Upper lobe of right lung (tissue), 1 donor: ENCODE measurements around the gene S100Z. TPM values are rescaled to one million over a fixed set of nuclear protein-coding genes. Genes with fewer than 3 reads are reported as not detected.

Source experiments
- ATAC-seq: fragments of 200-7000 bp; cut with Tn5 transposase; one replicate; pipeline ENCODE4 v1.9.1; 2020; ENCODE audit warnings: mild to moderate bottlenecking, moderate library complexity
- DNase-seq: peaks from one replicate; pipeline ENCODE4 v3.0.0-alpha.2; 2020
- H3K27ac ChIP-seq: fragments of 200-600 bp; one replicate; pipeline ENCODE4 v1.8.0; 2022
- H3K27me3 ChIP-seq: fragments of 200-600 bp; one replicate; pipeline ENCODE4 v1.8.0; 2022; ENCODE audit warnings: mild to moderate bottlenecking
- H3K36me3 ChIP-seq: fragments of 200-600 bp; one replicate; pipeline ENCODE4 v1.8.0; 2022
- H3K4me1 ChIP-seq: fragments of 200-600 bp; one replicate; pipeline ENCODE4 v1.8.0; 2022
- H3K4me3 ChIP-seq: fragments of 200-600 bp; one replicate; pipeline ENCODE4 v1.8.0; 2022; ENCODE audit warnings: mild to moderate bottlenecking
- H3K9me3 ChIP-seq: fragments of 200-600 bp; one replicate; pipeline ENCODE4 v1.8.0; 2022
- intact Hi-C: fragments of 100-400 bp; cut with DNase I; formaldehyde crosslinking; loops from one replicate; pipeline ENCODE4 v1.11.0; 2022
- total RNA-seq: library from RNA; stranded (reverse); fragmentation: NEBNext Ultra II Directional; extraction: Animal tissue kit (Norgen Biotek cat#: 25700); gene quantifications from one replicate; pipeline ENCODE4 v1.2.1, GENCODE V29; 2021
- TF ChIP-seq, protein P1 (sequence below): fragments of 200-600 bp; IDR thresholded peaks from one replicate; pipeline ENCODE4 v1.8.0; 2022; ENCODE audit warnings: antibody characterized with exemption
- donor health status: DM: no; HTN: yes; CAD: no; lungs with severe emphysema.

Gene S100Z
- total RNA-seq, 1 donor from 2014 or later = 0.52 TPM

GRCh38 chr5:76952795-76953536 lies 103.2 kb downstream of the S100Z start, which contains the start of gene CRHBP:
CRHBP (plus strand) TSS chr5:76953045; CDS start chr5:76953135, 90 bp downstream.
- TF ChIP-seq, protein P1, sequence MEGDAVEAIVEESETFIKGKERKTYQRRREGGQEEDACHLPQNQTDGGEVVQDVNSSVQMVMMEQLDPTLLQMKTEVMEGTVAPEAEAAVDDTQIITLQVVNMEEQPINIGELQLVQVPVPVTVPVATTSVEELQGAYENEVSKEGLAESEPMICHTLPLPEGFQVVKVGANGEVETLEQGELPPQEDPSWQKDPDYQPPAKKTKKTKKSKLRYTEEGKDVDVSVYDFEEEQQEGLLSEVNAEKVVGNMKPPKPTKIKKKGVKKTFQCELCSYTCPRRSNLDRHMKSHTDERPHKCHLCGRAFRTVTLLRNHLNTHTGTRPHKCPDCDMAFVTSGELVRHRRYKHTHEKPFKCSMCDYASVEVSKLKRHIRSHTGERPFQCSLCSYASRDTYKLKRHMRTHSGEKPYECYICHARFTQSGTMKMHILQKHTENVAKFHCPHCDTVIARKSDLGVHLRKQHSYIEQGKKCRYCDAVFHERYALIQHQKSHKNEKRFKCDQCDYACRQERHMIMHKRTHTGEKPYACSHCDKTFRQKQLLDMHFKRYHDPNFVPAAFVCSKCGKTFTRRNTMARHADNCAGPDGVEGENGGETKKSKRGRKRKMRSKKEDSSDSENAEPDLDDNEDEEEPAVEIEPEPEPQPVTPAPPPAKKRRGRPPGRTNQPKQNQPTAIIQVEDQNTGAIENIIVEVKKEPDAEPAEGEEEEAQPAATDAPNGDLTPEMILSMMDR = no peak
- no peaks in the 10 kb centered on the region for H3K36me3 ChIP-seq
- peak; percentile 13 for ATAC-seq
- peaks cover 38% of the 10 kb centered on the region for H3K27me3 ChIP-seq
- H3K27ac ChIP-seq = no peak within 1 kb of the TSS
- H3K9me3 ChIP-seq = no peaks in the 10 kb centered on the region
- DNase-seq = no peak
- intact Hi-C loops = no loop called here
- peak within 1 kb of the TSS; percentile 30 for H3K4me3 ChIP-seq
- peaks cover 10% of the 10 kb centered on the region for H3K4me1 ChIP-seq

- peak overlapping the region; percentile 30 for H3K4me3 ChIP-seq
- no peak overlapping the region for H3K27ac ChIP-seq
- TF ChIP-seq, protein P1 = no peak
- H3K9me3 ChIP-seq = no peaks in the 10 kb centered on the region
- intact Hi-C loops = no loop called here
- DNase-seq (no peak), ATAC-seq (peak; percentile 61)
- peaks cover 38% of the 10 kb centered on the region for H3K27me3 ChIP-seq
- peaks cover 10% of the 10 kb centered on the region for H3K4me1 ChIP-seq
- H3K36me3 ChIP-seq = no peaks in the 10 kb centered on the region
Observed at GRCh38 chr5:76953551-76954382, 104.0 kb downstream of the S100Z start.

DNA sequence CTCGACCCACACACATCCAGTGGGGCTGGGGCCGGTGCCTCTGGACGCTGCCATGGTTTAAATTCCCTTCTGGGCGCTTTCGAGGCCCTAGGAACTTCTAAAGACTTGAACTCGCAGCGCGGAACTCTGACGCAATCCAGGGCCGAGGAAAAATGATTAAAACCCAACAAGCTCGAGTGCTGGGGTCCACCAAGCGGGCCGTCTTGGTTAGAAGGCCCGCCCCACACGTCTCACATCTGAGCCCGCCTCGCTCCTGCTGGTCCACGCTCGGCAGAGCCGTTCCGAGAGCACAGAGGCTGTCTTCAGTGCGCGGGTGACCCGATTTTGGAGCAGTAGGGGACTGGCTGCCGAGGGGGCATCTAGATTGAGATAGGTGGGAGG lies 104.6 kb downstream of the S100Z start:
- Histone ChIP-seq H3K9me3 (no peaks in the 10 kb centered on the region), H3K27ac (no peak overlapping the region), H3K27me3 (peaks cover 38% of the 10 kb centered on the region), H3K4me3 (peak overlapping the region; percentile 30), H3K4me1 (peaks cover 10% of the 10 kb centered on the region), H3K36me3 (no peaks in the 10 kb centered on the region)
- intact Hi-C loops = no loop called here
- ATAC-seq (no peak), DNase-seq (no peak)
- TF ChIP-seq, protein P1 = no peak

GRCh38 chr5:76956033-76956432 lies 106.2 kb downstream of the S100Z start:
- Histone ChIP-seq H3K36me3 (no peaks in the 10 kb centered on the region), H3K27ac (no peak overlapping the region), H3K27me3 (peaks cover 38% of the 10 kb centered on the region), H3K4me3 (no peak overlapping the region), H3K4me1 (peaks cover 10% of the 10 kb centered on the region), H3K9me3 (no peaks in the 10 kb centered on the region)
- ATAC-seq = no peak
- DNase-seq = no peak
- TF ChIP-seq, protein P1 = no peak
- intact Hi-C loops = no loop called here

DNA sequence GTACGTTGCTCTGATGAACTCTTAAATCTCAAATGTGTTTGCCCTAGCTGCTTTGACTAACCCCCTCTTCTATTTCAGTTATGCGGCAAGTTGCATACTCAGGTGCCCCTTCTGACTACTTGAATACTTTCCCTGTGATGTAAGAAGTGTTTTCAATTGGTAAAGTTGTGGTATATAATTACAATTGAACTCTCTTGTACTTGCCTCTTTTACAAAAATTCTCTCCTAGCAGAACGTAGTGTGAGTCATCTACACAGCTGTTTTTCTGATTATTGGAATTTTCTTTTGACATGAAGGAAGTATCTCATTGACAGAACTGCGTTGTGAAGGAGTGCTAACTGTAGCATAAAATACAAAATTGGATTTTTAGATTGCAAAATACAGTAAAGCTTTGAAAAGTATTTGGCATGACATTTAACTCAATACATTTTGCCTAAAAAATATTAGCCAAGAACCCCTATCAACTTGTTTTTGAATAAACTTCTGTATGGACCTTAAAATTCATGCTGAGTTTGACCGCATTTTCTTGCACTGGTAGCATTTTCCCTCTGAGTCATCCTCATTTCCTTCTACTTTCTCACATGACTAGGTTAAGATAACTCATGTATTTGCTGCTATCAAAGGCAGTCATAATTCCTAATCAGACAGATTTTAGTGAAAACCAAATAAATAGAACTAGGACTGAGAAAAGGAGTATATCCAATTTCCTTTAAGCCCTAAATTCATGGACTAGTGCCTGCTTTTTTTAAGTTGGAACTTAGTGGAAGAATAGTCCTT lies 109.4 kb downstream of the S100Z start:
- intact Hi-C loops = no loop called here
- Histone ChIP-seq H3K27me3 (peaks cover 23% of the 10 kb centered on the region), H3K4me3 (no peak overlapping the region), H3K36me3 (no peaks in the 10 kb centered on the region), H3K27ac (peak overlapping the region; percentile 28), H3K9me3 (no peaks in the 10 kb centered on the region), H3K4me1 (peaks cover under 1% of the 10 kb centered on the region)
- DNase-seq = no peak
- TF ChIP-seq, protein P1 = no peak
- peak; percentile 77 for ATAC-seq
